B cell (primary cell): ENCODE data around the gene PDCD7.

ENCODE experiments used
- EZH2 ChIP-seq: IDR thresholded peaks from 2 replicates; pipeline ENCODE4 v1.6.1; 2012; ENCODE audit warnings: borderline replicate concordance, low read depth, mild to moderate bottlenecking, moderate library complexity, low read length; ENCODE audit not compliant: insufficient read depth, poor library complexity, severe bottlenecking
- TF ChIP-seq, protein P1 (sequence below): fragments of 200-600 bp; IDR thresholded peaks from one replicate; pipeline ENCODE4 v1.8.0; 2022; ENCODE audit warnings: antibody characterized with exemption, mild to moderate bottlenecking

DNA sequence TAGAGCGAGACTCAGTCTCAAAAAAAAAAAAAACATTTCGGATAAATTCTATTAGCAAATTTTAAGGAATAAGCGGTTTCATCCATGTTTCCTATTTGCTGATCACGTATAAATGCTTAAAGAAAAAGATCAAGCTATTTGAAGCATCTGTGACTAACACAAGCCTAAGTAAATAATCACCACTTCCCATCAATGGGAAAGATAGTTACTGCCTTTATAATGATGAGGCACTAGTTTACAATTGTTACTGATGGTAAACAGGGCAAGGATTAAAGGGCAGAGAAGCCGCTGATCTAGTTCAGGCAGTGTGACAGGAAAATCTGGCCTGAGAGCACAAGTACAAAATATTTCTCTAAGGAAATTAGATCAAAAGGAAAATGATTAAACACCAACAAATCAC is 37.8 kb upstream of the PDCD7 start:
- TF ChIP-seq, protein P1, sequence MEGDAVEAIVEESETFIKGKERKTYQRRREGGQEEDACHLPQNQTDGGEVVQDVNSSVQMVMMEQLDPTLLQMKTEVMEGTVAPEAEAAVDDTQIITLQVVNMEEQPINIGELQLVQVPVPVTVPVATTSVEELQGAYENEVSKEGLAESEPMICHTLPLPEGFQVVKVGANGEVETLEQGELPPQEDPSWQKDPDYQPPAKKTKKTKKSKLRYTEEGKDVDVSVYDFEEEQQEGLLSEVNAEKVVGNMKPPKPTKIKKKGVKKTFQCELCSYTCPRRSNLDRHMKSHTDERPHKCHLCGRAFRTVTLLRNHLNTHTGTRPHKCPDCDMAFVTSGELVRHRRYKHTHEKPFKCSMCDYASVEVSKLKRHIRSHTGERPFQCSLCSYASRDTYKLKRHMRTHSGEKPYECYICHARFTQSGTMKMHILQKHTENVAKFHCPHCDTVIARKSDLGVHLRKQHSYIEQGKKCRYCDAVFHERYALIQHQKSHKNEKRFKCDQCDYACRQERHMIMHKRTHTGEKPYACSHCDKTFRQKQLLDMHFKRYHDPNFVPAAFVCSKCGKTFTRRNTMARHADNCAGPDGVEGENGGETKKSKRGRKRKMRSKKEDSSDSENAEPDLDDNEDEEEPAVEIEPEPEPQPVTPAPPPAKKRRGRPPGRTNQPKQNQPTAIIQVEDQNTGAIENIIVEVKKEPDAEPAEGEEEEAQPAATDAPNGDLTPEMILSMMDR: no peak
- TF ChIP-seq EZH2: no peak
